A673 (cell line): Measurements from ENCODE around the gene LBHD2. TPM values are rescaled to one million over a fixed set of nuclear protein-coding genes. Genes with fewer than 3 reads are reported as not detected.

Source experiments
- BruUV-seq: library from RNA; stranded (reverse); fragments of 400-500 nt; replicated peaks from 2 replicates; lab custom pipeline; 2021; lab: Mats Ljungman, UMichigan
- CTCF ChIA-PET: fragments of 300-600 bp; sonication (Branson Sonifier 250); formaldehyde crosslinking; loops from one replicate; lab custom pipeline; 2022; ENCODE audit warnings: antibody characterized with exemption; lab: Charles Lee
- POLR2A ChIA-PET: fragments of 300-600 bp; sonication (Branson Sonifier 250); formaldehyde crosslinking; loops from one replicate; lab custom pipeline; 2022; ENCODE audit warnings: antibody characterized with exemption; ENCODE audit not compliant: low non-redundant PET; lab: Charles Lee
- DNase-seq: peaks from one replicate; pipeline ENCODE4 v3.0.0-alpha.2; 2015; ENCODE audit warnings: low spot score
- H3K27ac ChIP-seq: fragments of 200-600 bp; sonication (generic); 2 replicates; pipeline ENCODE4 v1.5.1; 2016; ENCODE audit warnings: mixed run types, low read depth, mild to moderate bottlenecking, mixed read lengths, antibody characterized with exemption, low read length; ENCODE audit not compliant: poor library complexity, severe bottlenecking
- H3K27me3 ChIP-seq: fragments of 200-600 bp; sonication (generic); replicated peaks from 2 replicates; pipeline ENCODE4 v1.6.1; 2017; ENCODE audit warnings: mixed run types, low read depth, mild to moderate bottlenecking, mixed read lengths, antibody characterized with exemption, low read length; ENCODE audit not compliant: insufficient read depth, poor library complexity
- H3K36me3 ChIP-seq: fragments of 200-600 bp; sonication (generic); 2 replicates; pipeline ENCODE4 v1.6.1; 2016; ENCODE audit warnings: mixed run types, mild to moderate bottlenecking, mixed read lengths, antibody characterized with exemption, low read length; ENCODE audit not compliant: insufficient read depth, poor library complexity, severe bottlenecking
- H3K4me1 ChIP-seq: fragments of 200-600 bp; sonication (generic); 2 replicates; pipeline ENCODE4 v1.6.1; 2017; ENCODE audit warnings: mixed run types, mild to moderate bottlenecking, mixed read lengths, antibody characterized with exemption, low read length; ENCODE audit not compliant: insufficient read depth, poor library complexity, severe bottlenecking
- H3K4me3 ChIP-seq: fragments of 200-600 bp; sonication (generic); 2 replicates; pipeline ENCODE4 v1.5.1; 2016; ENCODE audit warnings: low read depth, mixed run types, mild to moderate bottlenecking, mixed read lengths, low read length; ENCODE audit not compliant: poor library complexity, severe bottlenecking
- H3K9me3 ChIP-seq: fragments of 200-600 bp; sonication (generic); 2 replicates; pipeline ENCODE4 v1.6.1; 2016; ENCODE audit warnings: mixed run types, low read depth, mild to moderate bottlenecking, mixed read lengths, antibody characterized with exemption, low read length; ENCODE audit not compliant: poor library complexity, severe bottlenecking
- EZH2 ChIP-seq: fragments of 200-600 bp; sonication (generic); IDR thresholded peaks from 2 replicates; pipeline ENCODE4 v1.6.1; 2017; ENCODE audit warnings: borderline replicate concordance, low read depth, mild to moderate bottlenecking, mixed read lengths, antibody characterized with exemption, low read length; ENCODE audit not compliant: poor library complexity, severe bottlenecking
- intact Hi-C: fragments of 100-400 bp; cut with micrococcal nuclease; formaldehyde crosslinking; loops from one replicate; pipeline ENCODE4 v1.10.0; 2022; ENCODE audit not compliant: unreplicated experiment
- total RNA-seq: library from RNA; stranded (reverse); gene quantifications from 2 replicates; pipeline ENCODE4 v1.2.3, GENCODE V29; 2021
- TF ChIP-seq, protein P1 (sequence below): fragments of 300-800, 200-600 bp; sonication (generic); conservative IDR thresholded peaks from 2 replicates; pipeline ENCODE4 v1.5.1; 2017; ENCODE audit warnings: low read depth, mild to moderate bottlenecking, antibody characterized with exemption, low read length, moderate library complexity, mixed read lengths

Gene LBHD2
- total RNA-seq, 1 experiment from 2014 or later, result 0.99 TPM

GRCh38 chr14:103139132-103140025 is 55.4 kb downstream of the LBHD2 start:
- no peaks in the 10 kb centered on the region for H3K9me3 ChIP-seq
- H3K27ac ChIP-seq, result no peak overlapping the region
- no peak for DNase-seq
- CTCF ChIA-PET, result no interaction called here
- no peaks in the 10 kb centered on the region for H3K36me3 ChIP-seq
- TF ChIP-seq, protein P1, sequence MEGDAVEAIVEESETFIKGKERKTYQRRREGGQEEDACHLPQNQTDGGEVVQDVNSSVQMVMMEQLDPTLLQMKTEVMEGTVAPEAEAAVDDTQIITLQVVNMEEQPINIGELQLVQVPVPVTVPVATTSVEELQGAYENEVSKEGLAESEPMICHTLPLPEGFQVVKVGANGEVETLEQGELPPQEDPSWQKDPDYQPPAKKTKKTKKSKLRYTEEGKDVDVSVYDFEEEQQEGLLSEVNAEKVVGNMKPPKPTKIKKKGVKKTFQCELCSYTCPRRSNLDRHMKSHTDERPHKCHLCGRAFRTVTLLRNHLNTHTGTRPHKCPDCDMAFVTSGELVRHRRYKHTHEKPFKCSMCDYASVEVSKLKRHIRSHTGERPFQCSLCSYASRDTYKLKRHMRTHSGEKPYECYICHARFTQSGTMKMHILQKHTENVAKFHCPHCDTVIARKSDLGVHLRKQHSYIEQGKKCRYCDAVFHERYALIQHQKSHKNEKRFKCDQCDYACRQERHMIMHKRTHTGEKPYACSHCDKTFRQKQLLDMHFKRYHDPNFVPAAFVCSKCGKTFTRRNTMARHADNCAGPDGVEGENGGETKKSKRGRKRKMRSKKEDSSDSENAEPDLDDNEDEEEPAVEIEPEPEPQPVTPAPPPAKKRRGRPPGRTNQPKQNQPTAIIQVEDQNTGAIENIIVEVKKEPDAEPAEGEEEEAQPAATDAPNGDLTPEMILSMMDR, result no peak
- no peak for TF ChIP-seq EZH2
- no peaks in the 10 kb centered on the region for H3K27me3 ChIP-seq
- no TSS peak for BruUV-seq
- intact Hi-C loops, result no loop called here
- no peaks in the 10 kb centered on the region for H3K4me1 ChIP-seq
- POLR2A ChIA-PET, result interaction anchor here (0.6 kb wide), 1 partner anchor 78 kb away, joined by 3 read pairs; no protein-coding TSS in a partner anchor
- no peak overlapping the region for H3K4me3 ChIP-seq

Other genes starting within 250 kb of the LBHD2 start
- gene AMN, start 161.5 kb upstream of the LBHD2 start, total RNA-seq, result 5.6 and 6.7 TPM in 2 replicates
- gene CDC42BPB, start 26.7 kb upstream of the LBHD2 start, total RNA-seq, result 103 and 106 TPM in 2 replicates
- gene EXOC3L4, start 10.5 kb downstream of the LBHD2 start, total RNA-seq, result not detected in 2 replicates
- 5.5 and 7.0 TPM in 2 replicates for gene TNFAIP2, start 39.3 kb downstream of the LBHD2 start, total RNA-seq